ENCODE measurements around the gene OTOF. TPM values are rescaled to one million over a fixed set of nuclear protein-coding genes. Genes with fewer than 3 reads are reported as not detected.

The OTOF gene
- total and polyA plus RNA-seq, 10 donors = 0.06 to 1.6 (median 0.25) TPM

DNA sequence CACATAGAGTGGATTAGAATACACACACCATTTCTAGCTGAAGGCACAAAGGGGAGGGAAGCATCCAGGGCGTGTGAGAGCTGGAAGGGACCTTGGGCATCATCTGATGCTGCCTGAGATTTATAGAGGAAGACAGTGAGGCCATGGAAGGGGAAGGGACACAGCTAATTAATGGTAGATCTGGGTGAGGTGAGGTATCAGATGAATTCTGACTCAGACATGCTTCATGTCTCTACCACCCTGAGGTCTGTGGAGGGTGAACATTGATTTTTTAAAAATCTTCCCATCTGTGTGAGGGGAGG is 42.2 kb upstream of the OTOF start:
- Histone ChIP-seq H3K9me3 (no peaks in the 10 kb centered on the region), H3K36me3 (no peaks in the 10 kb centered on the region), H3K4me3 (no peak overlapping the region), H3K4me1 (no peaks in the 10 kb centered on the region), H3K27ac (no peak overlapping the region), H3K27me3 (replicated peaks in 1 of 7) (peaks cover 0 to 47% (median 7%) of the 10 kb centered on the region in 7 donors)
- intact Hi-C loops (cut with DNase I; ENCODE audit: low total_unique reads) = no loop called here
- 31 to 87% (median 55%) methylated on average over 1 of the region's 1 CpG for WGBS, 5 donors
- DNase-seq = no peak
- TF ChIP-seq, protein P1, sequence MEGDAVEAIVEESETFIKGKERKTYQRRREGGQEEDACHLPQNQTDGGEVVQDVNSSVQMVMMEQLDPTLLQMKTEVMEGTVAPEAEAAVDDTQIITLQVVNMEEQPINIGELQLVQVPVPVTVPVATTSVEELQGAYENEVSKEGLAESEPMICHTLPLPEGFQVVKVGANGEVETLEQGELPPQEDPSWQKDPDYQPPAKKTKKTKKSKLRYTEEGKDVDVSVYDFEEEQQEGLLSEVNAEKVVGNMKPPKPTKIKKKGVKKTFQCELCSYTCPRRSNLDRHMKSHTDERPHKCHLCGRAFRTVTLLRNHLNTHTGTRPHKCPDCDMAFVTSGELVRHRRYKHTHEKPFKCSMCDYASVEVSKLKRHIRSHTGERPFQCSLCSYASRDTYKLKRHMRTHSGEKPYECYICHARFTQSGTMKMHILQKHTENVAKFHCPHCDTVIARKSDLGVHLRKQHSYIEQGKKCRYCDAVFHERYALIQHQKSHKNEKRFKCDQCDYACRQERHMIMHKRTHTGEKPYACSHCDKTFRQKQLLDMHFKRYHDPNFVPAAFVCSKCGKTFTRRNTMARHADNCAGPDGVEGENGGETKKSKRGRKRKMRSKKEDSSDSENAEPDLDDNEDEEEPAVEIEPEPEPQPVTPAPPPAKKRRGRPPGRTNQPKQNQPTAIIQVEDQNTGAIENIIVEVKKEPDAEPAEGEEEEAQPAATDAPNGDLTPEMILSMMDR (IDR thresholded peaks at IDR 0.05 in 8 of 11, conservative IDR thresholded peaks at IDR 0.05 in 3 of 11) = no peak
- TF ChIP-seq POLR2A (IDR thresholded peaks at IDR 0.05) (no peak), POLR2AphosphoS5 (IDR thresholded peaks at IDR 0.05) (no peak)

DNA sequence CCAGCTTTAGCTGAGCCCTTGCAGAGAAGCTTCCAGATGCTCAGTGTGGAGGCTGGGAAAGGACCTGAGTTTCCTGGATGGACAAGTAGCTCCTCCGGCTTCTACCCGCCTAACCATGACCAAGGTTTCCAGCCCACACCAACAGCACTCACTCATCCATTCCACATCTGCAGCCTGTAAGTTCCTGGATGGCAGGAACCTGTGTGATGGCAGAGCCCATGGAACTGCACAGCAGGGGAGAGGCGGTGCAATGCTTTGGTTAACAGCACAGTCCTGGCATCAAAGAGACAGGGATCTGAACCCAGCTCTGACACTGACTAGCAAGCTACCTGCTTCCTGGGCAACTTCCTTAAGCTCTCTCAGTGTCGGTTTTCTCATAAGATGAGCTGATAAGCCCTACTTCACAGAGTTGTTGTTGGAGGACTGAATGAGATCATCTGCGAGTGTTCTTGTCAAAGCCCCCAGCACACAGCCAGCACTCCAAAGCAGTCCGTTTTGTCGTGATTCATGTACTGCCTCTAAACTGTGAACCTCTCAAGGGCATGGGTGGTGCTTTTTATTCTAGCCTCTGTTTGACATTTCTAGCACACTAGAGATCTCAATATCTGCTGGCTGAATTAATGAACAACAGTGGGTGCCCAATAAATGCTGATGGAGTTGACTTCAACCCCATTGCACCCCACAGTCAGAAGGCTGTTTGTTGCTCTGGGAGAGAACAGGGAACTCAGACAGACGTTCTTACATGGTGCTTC is 41.6 kb upstream of the OTOF start:
- 41 to 49% (median 47%) methylated on average over 7 to 8 of the region's 8 CpGs for WGBS, 5 donors
- peak; percentile 10 for DNase-seq
- no peaks in the 10 kb centered on the region for H3K9me3 ChIP-seq
- intact Hi-C loops (cut with DNase I; ENCODE audit: low total_unique reads) = no loop called here
- peaks cover 0 to 47% (median 7%) of the 10 kb centered on the region in 7 donors for H3K27me3 ChIP-seq (replicated peaks in 1 of 7)
- no peak overlapping the region for H3K4me3 ChIP-seq
- TF ChIP-seq, protein P1 (IDR thresholded peaks at IDR 0.05 in 8 of 11, conservative IDR thresholded peaks at IDR 0.05 in 3 of 11) = no peak
- TF ChIP-seq POLR2AphosphoS5 (IDR thresholded peaks at IDR 0.05) (no peak), POLR2A (IDR thresholded peaks at IDR 0.05) (no peak)
- H3K4me1 ChIP-seq = no peaks in the 10 kb centered on the region
- no peak overlapping the region for H3K27ac ChIP-seq
- no peaks in the 10 kb centered on the region for H3K36me3 ChIP-seq

DNA sequence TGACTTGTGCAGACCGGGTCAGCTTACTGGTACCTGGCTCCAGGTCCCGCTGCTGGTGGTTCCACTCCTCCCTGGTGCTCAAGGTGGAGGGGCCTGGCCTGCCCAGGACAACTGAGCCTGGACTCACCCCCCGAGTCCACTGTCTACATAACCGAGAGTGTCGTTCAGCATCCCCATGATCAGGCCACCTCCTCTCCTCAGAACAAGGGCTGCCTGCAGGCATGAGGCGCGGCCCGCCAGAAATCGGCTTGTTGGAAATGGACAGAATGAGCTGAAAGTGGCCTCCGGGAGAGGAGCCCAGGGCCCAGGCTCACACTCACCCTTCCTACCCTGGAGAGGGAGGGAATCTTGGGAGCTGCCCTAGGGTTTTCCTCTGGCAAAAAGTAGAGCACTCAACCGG is 38.9 kb upstream of the OTOF start:
- DNase-seq = peak; percentile 67

DNA sequence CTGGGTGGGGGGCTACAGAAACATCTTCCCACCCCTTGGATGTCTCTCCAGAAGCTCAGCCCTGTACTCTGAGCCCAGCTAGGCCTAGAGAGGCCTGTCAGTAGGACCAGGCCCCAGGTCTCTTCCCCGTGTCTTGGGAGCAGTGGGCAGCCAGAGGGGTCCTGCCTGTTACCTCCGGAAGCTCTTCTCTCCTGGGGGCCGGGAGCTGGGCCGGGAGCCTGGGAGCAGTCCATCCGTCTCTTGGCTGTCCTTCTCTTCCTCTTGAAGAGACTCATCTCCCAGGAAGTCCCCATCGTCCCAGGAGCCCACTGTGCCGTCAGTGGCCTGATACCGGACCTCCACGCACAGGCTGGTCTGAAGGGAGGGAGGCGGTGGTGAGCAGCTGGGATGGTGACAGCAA is 38.3 kb upstream of the OTOF start:
- intact Hi-C loops (cut with DNase I; ENCODE audit: low total_unique reads) = no loop called here
- peak; percentile 59 for DNase-seq
- TF ChIP-seq POLR2A (IDR thresholded peaks at IDR 0.05) = no peak
- TF ChIP-seq, protein P1 (IDR thresholded peaks at IDR 0.05 in 8 of 11, conservative IDR thresholded peaks at IDR 0.05 in 3 of 11) = no peak
- no peak for TF ChIP-seq POLR2AphosphoS5 (IDR thresholded peaks at IDR 0.05)
- no peak overlapping the region for H3K27ac ChIP-seq
- H3K36me3 ChIP-seq = no peaks in the 10 kb centered on the region
- peaks cover 0 to 36% (median 4%) of the 10 kb centered on the region in 7 donors for H3K27me3 ChIP-seq (replicated peaks in 1 of 7)
- H3K4me1 ChIP-seq = no peaks in the 10 kb centered on the region
- WGBS, 5 donors = 83 to 97% (median 95%) methylated on average over 8 to 10 of the region's 10 CpGs
- no peak overlapping the region for H3K4me3 ChIP-seq
- H3K9me3 ChIP-seq = no peaks in the 10 kb centered on the region

More for the DNA sequence above, 38.9 kb upstream of the OTOF start:
- no peak for TF ChIP-seq POLR2A (IDR thresholded peaks at IDR 0.05)
- Histone ChIP-seq H3K36me3 (no peaks in the 10 kb centered on the region), H3K27ac (no peak overlapping the region), H3K4me1 (no peaks in the 10 kb centered on the region), H3K4me3 (no peak overlapping the region), H3K27me3 (replicated peaks in 1 of 7) (peaks cover 0 to 41% (median 7%) of the 10 kb centered on the region in 7 donors), H3K9me3 (no peaks in the 10 kb centered on the region)
- intact Hi-C loops (cut with DNase I; ENCODE audit: low total_unique reads) = no loop called here
- 85 to 98% (median 86%) methylated on average over 6 to 11 of the region's 11 CpGs for WGBS, 5 donors

Measured in spleen (tissue), 11 donors.